ENCODE measurements around the gene NTNG2. TPM values are rescaled to one million over a fixed set of nuclear protein-coding genes. Genes with fewer than 3 reads are reported as not detected.

Gene NTNG2
- polyA plus RNA-seq, 6 donors from 2014 or later, result 0.35 to 4.0 (median 1.4) TPM

GRCh38 chr9:132154863-132155567, 6.8 kb upstream of the NTNG2 start:
- no peak overlapping the region for H3K27ac Mint-ChIP-seq
- DNase-seq (no peak), ATAC-seq (ENCODE audit: low read depth in 2 of 2) (no peak)
- H3K9me3 Mint-ChIP-seq, result no peaks in the 10 kb centered on the region
- H3K27me3 Mint-ChIP-seq, result peaks cover 39 to 90% (median 83%) of the 10 kb centered on the region in 3 donors
- no peaks in the 10 kb centered on the region for H3K36me3 Mint-ChIP-seq
- peak overlapping the region in 2 of 8 donors; percentile 34 to 44 for H3K4me3 Mint-ChIP-seq
- no peaks in the 10 kb centered on the region for H3K4me1 Mint-ChIP-seq

DNA sequence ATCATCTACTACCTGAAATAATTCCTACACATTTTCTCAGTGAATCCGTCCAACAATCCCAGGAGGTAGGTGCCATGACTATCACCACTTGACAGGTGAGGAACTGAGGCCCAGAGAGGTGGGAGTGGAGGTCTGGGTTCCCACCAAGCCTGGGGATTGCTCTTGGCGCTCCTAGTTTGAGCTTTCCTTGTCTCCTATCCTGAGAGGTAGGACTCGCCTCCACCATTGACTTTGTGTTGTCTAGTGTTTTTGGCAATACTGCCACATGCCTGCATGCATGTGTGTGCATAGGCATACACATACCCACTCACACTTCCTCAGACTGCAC, 6.3 kb upstream of the NTNG2 start:
- no peaks in the 10 kb centered on the region for H3K9me3 Mint-ChIP-seq
- no peak overlapping the region for H3K4me3 Mint-ChIP-seq
- no peaks in the 10 kb centered on the region for H3K36me3 Mint-ChIP-seq
- no peak overlapping the region for H3K27ac Mint-ChIP-seq
- no peak for ATAC-seq (ENCODE audit: low read depth in 2 of 2)
- DNase-seq, result no peak
- peaks cover 38 to 87% (median 81%) of the 10 kb centered on the region in 3 donors for H3K27me3 Mint-ChIP-seq
- peaks cover 0 to under 1% (median 0%) of the 10 kb centered on the region in 3 donors for H3K4me1 Mint-ChIP-seq

- Mint-ChIP-seq H3K36me3 (no peaks in the 10 kb centered on the region), H3K4me3 (no peak overlapping the region), H3K27me3 (peaks cover 38 to 82% (median 74%) of the 10 kb centered on the region in 3 donors), H3K9me3 (no peaks in the 10 kb centered on the region), H3K4me1 (peaks cover 0 to 7% (median 0%) of the 10 kb centered on the region in 3 donors), H3K27ac (no peak overlapping the region)
- DNase-seq (no peak), ATAC-seq (ENCODE audit: low read depth in 2 of 2) (no peak)
Observed at GRCh38 chr9:132156262-132156661, 5.6 kb upstream of the NTNG2 start.

DNA sequence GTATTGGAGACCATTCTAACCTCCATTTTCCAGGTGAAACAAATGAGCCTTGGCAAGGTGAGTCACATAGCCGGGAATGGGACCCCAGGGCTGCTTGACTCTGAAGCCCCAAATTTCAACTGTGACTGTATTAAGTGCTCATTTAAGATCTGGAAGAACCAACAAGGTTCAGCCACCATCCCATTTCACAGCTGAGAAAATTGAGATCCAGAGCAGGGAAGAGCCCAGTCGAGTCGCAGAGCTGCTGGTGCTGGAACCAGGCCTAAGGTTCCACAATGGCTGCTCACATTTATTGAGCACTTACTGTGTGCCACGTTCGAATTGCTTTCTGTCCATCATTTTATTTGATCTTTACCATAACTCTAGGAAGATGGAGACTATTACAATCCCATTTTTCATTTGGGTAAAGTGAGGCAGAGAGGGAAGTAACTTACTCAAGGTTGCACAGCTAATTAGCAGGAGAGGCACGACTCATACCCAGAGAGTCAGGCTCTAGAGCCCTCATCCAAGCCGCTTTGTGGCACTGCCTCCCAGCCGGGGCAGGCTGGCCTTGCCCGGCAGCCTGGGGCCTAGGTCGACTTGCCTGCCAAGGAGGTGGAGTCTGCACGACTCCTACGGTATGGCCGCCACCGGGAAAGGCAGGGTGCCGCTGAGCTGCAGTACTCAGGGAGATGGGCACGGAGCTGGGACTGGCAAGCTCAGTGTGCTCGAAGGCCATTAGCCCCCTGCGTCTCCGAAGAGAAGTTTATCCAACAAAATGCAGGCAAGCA, 4.3 kb upstream of the NTNG2 start:
- ATAC-seq (ENCODE audit: low read depth in 2 of 2) (no peak), DNase-seq (no peak)
- H3K27me3 Mint-ChIP-seq, result peaks cover 44 to 80% (median 67%) of the 10 kb centered on the region in 3 donors
- no peaks in the 10 kb centered on the region for H3K9me3 Mint-ChIP-seq
- no peak overlapping the region for H3K27ac Mint-ChIP-seq
- H3K4me1 Mint-ChIP-seq, result peaks cover 4 to 17% (median 8%) of the 10 kb centered on the region in 3 donors
- peak overlapping the region in 1 of 8 donors; percentile 49 for H3K4me3 Mint-ChIP-seq
- peaks cover 0 to 6% of the 10 kb centered on the region in 2 donors for H3K36me3 Mint-ChIP-seq

DNA sequence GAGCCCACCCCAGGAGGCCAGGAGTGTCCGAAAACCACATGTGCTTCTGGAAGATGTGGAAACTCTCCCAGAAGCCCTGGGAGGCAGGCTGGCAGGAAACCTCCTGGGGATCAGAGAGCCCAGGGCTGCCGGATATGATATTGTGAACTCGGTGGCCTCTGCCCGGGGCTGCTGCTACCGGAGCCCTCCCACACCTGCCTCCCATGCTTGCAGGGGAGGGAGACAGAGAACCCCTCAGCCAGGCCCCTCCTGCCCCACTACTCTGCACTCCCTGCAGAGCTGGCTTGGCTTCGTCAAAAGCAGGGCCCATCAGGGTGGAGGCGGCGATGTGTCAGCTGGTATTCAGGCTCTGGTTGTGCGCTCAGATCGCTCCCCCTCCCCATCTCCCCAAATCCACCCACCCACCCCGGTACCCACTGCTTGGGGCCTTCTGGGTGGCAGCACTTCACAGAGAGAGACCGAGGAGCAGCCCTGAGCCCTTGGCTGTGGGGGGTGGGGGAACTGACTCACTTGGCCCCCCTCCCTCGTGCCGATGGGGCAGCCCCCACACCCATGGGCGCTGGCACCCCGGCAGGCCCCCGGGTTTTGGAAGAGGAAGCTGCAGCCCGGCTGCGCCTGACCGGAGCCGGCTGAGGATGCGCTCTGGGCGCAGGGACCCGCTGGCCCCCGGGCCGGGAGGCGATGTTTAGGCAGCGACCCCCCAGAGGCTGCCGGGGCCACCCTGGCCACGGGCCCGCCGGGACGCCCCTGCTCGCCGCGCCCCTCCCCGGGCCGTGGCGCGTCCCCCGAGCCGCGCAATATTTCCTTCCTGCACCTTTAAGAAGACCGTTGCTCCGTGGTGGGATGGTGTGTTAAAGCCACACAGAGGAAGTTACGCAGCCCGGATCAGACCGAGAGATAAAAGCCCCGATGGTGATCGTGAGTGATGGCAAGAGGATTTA, 786 bp upstream of the NTNG2 start:
- peak overlapping the region in 5 of 6 donors; percentile 78 to 96 (median 81) for H3K27ac Mint-ChIP-seq
- no peaks in the 10 kb centered on the region for H3K9me3 Mint-ChIP-seq
- DNase-seq, result peak; percentile 55
- H3K27me3 Mint-ChIP-seq, result peaks cover 52 to 71% (median 63%) of the 10 kb centered on the region in 3 donors
- ATAC-seq (ENCODE audit: low read depth in 2 of 2), result peak; percentile 81 to 83
- peak overlapping the region; percentile 91 to 99 (median 95) for H3K4me3 Mint-ChIP-seq
- H3K4me1 Mint-ChIP-seq, result peaks cover 8 to 17% (median 13%) of the 10 kb centered on the region in 3 donors
- H3K36me3 Mint-ChIP-seq, result peaks cover 0 to 7% of the 10 kb centered on the region in 2 donors

DNA sequence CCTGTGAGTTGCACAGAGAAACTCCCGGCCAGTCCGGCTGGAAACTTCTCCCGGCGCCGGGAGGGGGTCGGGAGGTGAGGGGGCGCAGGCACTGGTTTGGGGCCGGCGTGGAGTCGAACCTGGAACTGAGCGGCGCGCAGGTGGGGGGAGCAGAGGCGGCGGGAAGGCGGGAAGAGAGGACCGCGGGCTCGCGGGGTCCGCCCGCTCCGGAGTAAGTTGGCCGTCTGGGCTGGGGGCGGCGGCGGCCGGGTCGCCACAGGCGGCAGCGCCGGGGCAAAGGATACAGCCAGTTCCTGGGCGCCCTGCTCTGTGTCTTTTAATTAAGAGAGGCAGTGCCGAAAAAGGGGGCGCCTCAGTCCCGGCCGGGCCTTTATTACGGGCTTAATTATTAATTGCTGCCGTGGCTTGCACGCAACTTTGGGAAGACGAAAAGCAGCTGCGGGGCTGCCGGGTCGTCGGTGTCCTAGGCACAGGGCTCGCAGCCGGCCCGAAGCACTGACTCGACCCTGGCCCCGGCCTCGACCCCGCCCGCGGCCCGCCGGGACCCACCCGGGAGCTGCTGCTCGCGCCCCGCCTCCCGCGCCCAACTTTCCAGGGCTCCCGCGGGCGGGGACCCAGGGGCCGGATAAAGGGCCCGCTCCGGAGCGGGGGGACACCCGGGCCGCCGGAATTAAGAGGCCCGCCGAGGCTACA, 1.1 kb downstream of the NTNG2 start:
- Mint-ChIP-seq H3K27ac (peak overlapping the region in 1 of 6 donors; percentile 78), H3K4me3 (peak overlapping the region; percentile 82 to 96 (median 92)), H3K9me3 (no peaks in the 10 kb centered on the region), H3K4me1 (peaks cover 8 to 17% (median 13%) of the 10 kb centered on the region in 3 donors), H3K36me3 (peaks cover 0 to 7% of the 10 kb centered on the region in 2 donors), H3K27me3 (peaks cover 63 to 76% (median 72%) of the 10 kb centered on the region in 3 donors)
- ATAC-seq (ENCODE audit: low read depth in 2 of 2) (no peak), DNase-seq (no peak)

DNA sequence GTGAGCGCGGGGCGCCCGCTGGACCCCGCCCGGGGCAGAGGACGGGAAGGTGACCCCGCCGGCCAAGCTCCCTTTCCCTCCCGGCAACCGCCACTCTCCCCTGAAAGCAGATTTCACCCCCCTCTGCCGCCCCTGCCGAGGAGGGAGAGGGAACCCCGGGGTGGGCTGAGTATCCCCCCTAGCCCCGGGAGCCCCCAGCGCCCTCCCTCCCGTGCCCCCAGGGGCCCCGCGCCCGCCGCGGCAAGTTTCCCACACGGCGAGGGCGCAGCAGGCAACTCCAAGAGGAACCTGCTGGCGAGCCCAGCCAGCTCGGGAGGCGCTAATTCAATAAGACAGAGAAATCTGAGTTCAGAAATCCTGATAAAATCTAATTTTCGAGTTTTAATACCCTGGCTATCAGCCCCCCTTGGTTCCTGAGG, 1.6 kb downstream of the NTNG2 start:
- Mint-ChIP-seq H3K9me3 (no peaks in the 10 kb centered on the region), H3K27ac (no peak overlapping the region), H3K4me3 (peak overlapping the region in 5 of 8 donors; percentile 47 to 94 (median 76)), H3K4me1 (peaks cover 8 to 17% (median 13%) of the 10 kb centered on the region in 3 donors), H3K36me3 (peaks cover 0 to 7% of the 10 kb centered on the region in 2 donors), H3K27me3 (peaks cover 59 to 76% (median 72%) of the 10 kb centered on the region in 3 donors)
- DNase-seq (no peak), ATAC-seq (ENCODE audit: low read depth in 2 of 2) (no peak)

DNA sequence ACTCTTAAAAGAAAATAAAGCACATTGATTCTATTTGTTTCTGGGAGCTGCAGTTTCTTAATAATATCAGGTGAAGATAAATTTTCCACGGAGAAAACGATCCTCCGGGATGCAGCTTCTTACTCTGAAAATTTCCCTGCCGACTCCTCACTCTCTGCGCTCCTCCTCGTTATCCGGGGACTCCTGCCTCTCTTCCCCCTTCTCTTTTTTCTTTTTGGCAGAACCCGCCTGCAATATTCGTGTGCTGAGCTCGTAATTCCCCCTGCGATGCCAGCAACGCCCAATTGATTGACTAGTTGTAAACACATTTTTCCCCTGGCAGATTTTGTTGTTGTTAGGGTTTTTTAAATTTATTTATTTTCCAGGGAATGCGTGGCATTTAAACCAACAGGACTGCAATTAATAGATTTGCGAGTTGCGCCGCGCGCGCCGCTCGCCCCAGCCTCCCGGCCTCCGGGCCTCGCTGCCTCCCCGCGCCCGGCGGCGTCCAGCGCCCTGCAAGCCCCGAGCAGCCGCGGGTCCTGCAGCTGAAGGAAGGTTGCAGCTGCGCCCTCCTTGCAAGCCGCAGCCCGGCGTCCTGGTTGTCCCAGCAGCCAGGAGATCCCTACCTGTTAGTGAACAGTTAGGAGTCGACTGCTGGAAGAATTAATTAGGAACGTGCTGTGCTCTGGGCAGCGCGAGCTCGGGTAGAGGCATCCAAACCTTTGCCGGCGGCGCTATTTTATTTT, 2.2 kb downstream of the NTNG2 start:
- H3K27ac Mint-ChIP-seq, result peak overlapping the region in 1 of 6 donors; percentile 86
- no peak for ATAC-seq (ENCODE audit: low read depth in 2 of 2)
- peaks cover 8 to 17% (median 13%) of the 10 kb centered on the region in 3 donors for H3K4me1 Mint-ChIP-seq
- peak overlapping the region; percentile 42 to 94 (median 68) for H3K4me3 Mint-ChIP-seq
- H3K36me3 Mint-ChIP-seq, result peaks cover 0 to 7% of the 10 kb centered on the region in 2 donors
- peaks cover 53 to 78% (median 73%) of the 10 kb centered on the region in 3 donors for H3K27me3 Mint-ChIP-seq
- no peaks in the 10 kb centered on the region for H3K9me3 Mint-ChIP-seq
- DNase-seq, result no peak

- H3K4me3 Mint-ChIP-seq, result peak overlapping the region in 5 of 8 donors; percentile 10 to 94 (median 56)
- H3K4me1 Mint-ChIP-seq, result peaks cover 8 to 21% (median 13%) of the 10 kb centered on the region in 3 donors
- peak overlapping the region in 1 of 6 donors; percentile 45 for H3K27ac Mint-ChIP-seq
- peaks cover 0 to 7% of the 10 kb centered on the region in 2 donors for H3K36me3 Mint-ChIP-seq
- ATAC-seq (ENCODE audit: low read depth in 2 of 2), result no peak
- no peak for DNase-seq
- peaks cover 53 to 76% (median 72%) of the 10 kb centered on the region in 3 donors for H3K27me3 Mint-ChIP-seq
- H3K9me3 Mint-ChIP-seq, result no peaks in the 10 kb centered on the region
Observed at GRCh38 chr9:132164604-132165362, 2.9 kb downstream of the NTNG2 start.

- no peak for DNase-seq
- peak overlapping the region in 1 of 8 donors; percentile 47 for H3K4me3 Mint-ChIP-seq
- H3K4me1 Mint-ChIP-seq, result peaks cover 8 to 13% (median 10%) of the 10 kb centered on the region in 3 donors
- no peak overlapping the region for H3K27ac Mint-ChIP-seq
- H3K9me3 Mint-ChIP-seq, result no peaks in the 10 kb centered on the region
- H3K36me3 Mint-ChIP-seq, result peaks cover 0 to 7% of the 10 kb centered on the region in 2 donors
- peaks cover 56 to 81% (median 78%) of the 10 kb centered on the region in 3 donors for H3K27me3 Mint-ChIP-seq
- peak in 1 of 2 donors; percentile 21 for ATAC-seq (ENCODE audit: low read depth in 2 of 2)
Observed at GRCh38 chr9:132166599-132166998, 4.7 kb downstream of the NTNG2 start.

GRCh38 chr9:132167192-132167591, 5.3 kb downstream of the NTNG2 start:
- no peak overlapping the region for H3K27ac Mint-ChIP-seq
- DNase-seq (no peak), ATAC-seq (ENCODE audit: low read depth in 2 of 2) (no peak)
- no peak overlapping the region for H3K4me3 Mint-ChIP-seq
- peaks cover 7 to 9% (median 8%) of the 10 kb centered on the region in 3 donors for H3K4me1 Mint-ChIP-seq
- peaks cover 0 to 5% of the 10 kb centered on the region in 2 donors for H3K36me3 Mint-ChIP-seq
- H3K27me3 Mint-ChIP-seq, result peaks cover 59 to 84% (median 80%) of the 10 kb centered on the region in 3 donors
- no peaks in the 10 kb centered on the region for H3K9me3 Mint-ChIP-seq

Data from naive B cell (primary cell).